Endothelial cell of umbilical vein (primary cell): ENCODE measurements around the gene OR14A16. TPM values are rescaled to one million over a fixed set of nuclear protein-coding genes. Genes with fewer than 3 reads are reported as not detected.

Experiments
- BruUV-seq: library from RNA; stranded (reverse); fragments of 400-500 nt; replicated peaks from 2 replicates; lab custom pipeline; 2021; lab: Mats Ljungman, UMichigan
- CTCF ChIA-PET: fragments of 300-600, 350-600 bp; sonication (Branson Sonifier 250); formaldehyde crosslinking; loops from one replicate; lab custom pipeline; 2021; ENCODE audit warnings: antibody characterized with exemption, inconsistent platforms; lab: Charles Lee
- POLR2A ChIA-PET: fragments of 300-600, 350-600 bp; sonication (Branson Sonifier 250); formaldehyde crosslinking; loops from one replicate; lab custom pipeline; 2021; ENCODE audit warnings: antibody characterized with exemption, inconsistent platforms; lab: Charles Lee
- DNase-seq: peaks from one replicate; pipeline ENCODE4 v3.0.0-alpha.2; 2011; ENCODE audit warnings: low read depth, low spot score
- FAIRE-seq: peaks from 2 replicates; lab custom pipeline; 2011; peaks lifted over from hg19 to GRCh38; lab: Jason Lieb, UNC
- H2AFZ ChIP-seq: 2 replicates; pipeline ENCODE4 v1.6.0; 2012; ENCODE audit warnings: low read depth, low read length, control low read depth, inconsistent platforms
- H3K27ac ChIP-seq: 2 replicates; pipeline ENCODE4 v1.5.1; 2011; ENCODE audit warnings: low read depth, mild to moderate bottlenecking, control low read depth, low read length, moderate library complexity; ENCODE audit not compliant: insufficient read depth
- H3K27me3 ChIP-seq, 2 experiments: 2 replicates each; pipeline versions ENCODE4 v1.6.0 to v1.6.1; 2011; ENCODE audit warnings: low read length in 2 of 2, mixed read lengths in 1 of 2; ENCODE audit not compliant: control insufficient read depth in 2 of 2, insufficient read depth in 2 of 2
- H3K36me3 ChIP-seq, 2 experiments: 2 replicates in 1 of 2; 3 replicates in 1 of 2; pipeline ENCODE4 v1.5.1; 2011; ENCODE audit warnings: low read length in 2 of 2, mild to moderate bottlenecking in 1 of 2, moderate library complexity in 1 of 2; ENCODE audit not compliant: control insufficient read depth in 2 of 2, insufficient read depth in 2 of 2; ENCODE audit errors: extremely low read depth in 1 of 2
- H3K4me1 ChIP-seq: 3 replicates; pipeline ENCODE4 v1.5.1; 2011; ENCODE audit warnings: mild to moderate bottlenecking, low read length; ENCODE audit not compliant: control insufficient read depth, insufficient read depth; ENCODE audit errors: extremely low read depth
- H3K4me2 ChIP-seq: 2 replicates; pipeline ENCODE4 v1.6.1; 2011; ENCODE audit warnings: low read length, control low read depth, mixed read lengths; ENCODE audit not compliant: insufficient read depth
- H3K4me3 ChIP-seq, 3 experiments: fragments of 200-600 bp in 1 of 3; sonication (generic), shearing (Covaris generic) in 1 of 3; replicated peaks in 1 of 3; 2 replicates each; pipeline ENCODE4 v1.5.1; 2011 to 2016; ENCODE audit warnings: control low read depth in 3 of 3, low read length in 3 of 3, mild to moderate bottlenecking in 2 of 3, inconsistent platforms in 1 of 3, low read depth in 1 of 3, moderate library complexity in 1 of 3; ENCODE audit not compliant: insufficient read depth in 1 of 3
- H3K79me2 ChIP-seq: 2 replicates; pipeline ENCODE4 v1.6.0; 2012; ENCODE audit warnings: low read length, inconsistent platforms; ENCODE audit not compliant: control insufficient read depth, insufficient read depth
- H3K9ac ChIP-seq: replicated peaks from 2 replicates; pipeline ENCODE3; 2011; ENCODE audit warnings: low read length, control low read depth; ENCODE audit not compliant: insufficient read depth; ENCODE audit errors: extremely low read depth
- H3K9me1 ChIP-seq: replicated peaks from 3 replicates; pipeline ENCODE4 v1.6.0; 2011; ENCODE audit warnings: mild to moderate bottlenecking, low read length; ENCODE audit not compliant: control insufficient read depth, insufficient read depth; ENCODE audit errors: extremely low read depth
- H3K9me3 ChIP-seq: replicated peaks from 2 replicates; pipeline ENCODE4 v1.5.1; 2012; ENCODE audit warnings: low read length, inconsistent platforms; ENCODE audit not compliant: control insufficient read depth, insufficient read depth
- H4K20me1 ChIP-seq: replicated peaks from 2 replicates; pipeline ENCODE3; 2011; ENCODE audit warnings: mild to moderate bottlenecking, low read length; ENCODE audit not compliant: control insufficient read depth, insufficient read depth; ENCODE audit errors: extremely low read depth
- CTCF ChIP-seq, 2 donors: IDR thresholded peaks; 1 replicate in 1 of 2; 2 replicates in 1 of 2; pipeline ENCODE4 v1.5.1; 2011; ENCODE audit warnings: low read length in 2 of 2, mild to moderate bottlenecking in 2 of 2, moderate library complexity in 2 of 2, control low read depth in 1 of 2, inconsistent platforms in 1 of 2, low read depth in 1 of 2; ENCODE audit not compliant: insufficient read depth in 1 of 2; ENCODE audit errors: extremely low read depth in 1 of 2
- EZH2 ChIP-seq: IDR thresholded peaks from 2 replicates; pipeline ENCODE4 v1.6.1; 2012; ENCODE audit warnings: borderline replicate concordance, low read depth, mild to moderate bottlenecking, moderate library complexity, low read length, inconsistent platforms; ENCODE audit not compliant: severe bottlenecking
- FOS ChIP-seq: IDR thresholded peaks from 2 replicates; pipeline ENCODE4 v1.6.1; 2011; ENCODE audit warnings: mild to moderate bottlenecking, low read length, moderate library complexity, borderline replicate concordance; ENCODE audit not compliant: insufficient read depth
- GATA2 ChIP-seq: IDR thresholded peaks from 2 replicates; pipeline ENCODE4 v1.7.0; 2011; ENCODE audit warnings: low read depth, mild to moderate bottlenecking, moderate library complexity, mixed read lengths, low read length; ENCODE audit not compliant: insufficient read length, insufficient read depth
- JUN ChIP-seq: IDR thresholded peaks from 2 replicates; pipeline ENCODE4 v1.6.1; 2011; ENCODE audit warnings: borderline replicate concordance, low read depth; ENCODE audit not compliant: insufficient read length, insufficient read depth
- MAX ChIP-seq: IDR thresholded peaks from 2 replicates; pipeline ENCODE4 v1.6.1; 2011; ENCODE audit not compliant: insufficient read depth, insufficient read length
- MYC ChIP-seq: IDR thresholded peaks from one replicate; pipeline ENCODE4 v1.6.1; 2011; ENCODE audit warnings: mild to moderate bottlenecking, low read depth, low read length
- POLR2A ChIP-seq: IDR thresholded peaks from 2 replicates; pipeline ENCODE4 v1.6.1; 2012; ENCODE audit warnings: low read depth, mild to moderate bottlenecking, control low read depth, low read length
- POLR2AphosphoS5 ChIP-seq: IDR thresholded peaks from 2 replicates; pipeline ENCODE4 v1.6.1; 2012; ENCODE audit warnings: low read depth, mild to moderate bottlenecking, control low read depth, low read length, moderate library complexity; ENCODE audit not compliant: insufficient read depth
- dilution Hi-C: fragments of 300-500 bp; cut with MboI; formaldehyde crosslinking; loops from one replicate; pipeline ENCODE4 v1.15.0; 2019; ENCODE audit warnings: low sequenced_read_pairs; ENCODE audit not compliant: extremely low pct_ligation_motif_present
- intact Hi-C: fragments of 100-400 bp; cut with micrococcal nuclease; formaldehyde crosslinking; loops from one replicate; pipeline ENCODE4 v1.10.0; 2022
- polyA plus RNA-seq, 4 experiments: library from polyadenylated mRNA; depleted of rRNA in 3 of 4; stranded (reverse) in 3 of 4; unstranded in 1 of 4; fragments of >200 nt; gene quantifications; 2 replicates each; pipeline versions ENCODE4 v1.2.1 to v1.2.3, GENCODE V29; 2011 to 2012; ENCODE audit warnings: missing spikeins in 1 of 4
- total RNA-seq: library from RNA; stranded (reverse); gene quantifications from 2 replicates; pipeline ENCODE4 v1.2.3, GENCODE V29; 2021

OR14A16 gene
- total and polyA plus RNA-seq, 2 donors (not counting 3 experiments of a cell fraction or from before 2014, with no cell fraction given) = not detected

- TF ChIP-seq MYC (no peak), CTCF (IDR thresholded peaks at IDR 0.05; ENCODE audit: extremely low read depth in 1 of 2, insufficient read depth in 1 of 2, low read depth in 1 of 2, low read length in 2 of 2) (no peak), POLR2A (no peak), POLR2AphosphoS5 (no peak), JUN (no peak), FOS (no peak), EZH2 (no peak), MAX (no peak), GATA2 (no peak)
- peaks cover 4% of the 10 kb centered on the region for H3K9me3 ChIP-seq
- H3K4me2 ChIP-seq = no peak overlapping the region
- H3K4me3 ChIP-seq = no peak overlapping the region
- no peak overlapping the region for H3K27ac ChIP-seq
- ChIA-PET POLR2A (no interaction called here), CTCF (no interaction called here)
- H2AFZ ChIP-seq = no peak overlapping the region
- BruUV-seq = no TSS peak
- no peaks in the 10 kb centered on the region for H3K36me3 ChIP-seq
- DNase-seq = no peak
- FAIRE-seq = no peak
- no peaks in the 10 kb centered on the region for H3K79me2 ChIP-seq
- dilution Hi-C loops = no loop called here
- H3K4me1 ChIP-seq = no peaks in the 10 kb centered on the region
- intact Hi-C loops = no loop called here
- no peaks in the 10 kb centered on the region for H4K20me1 ChIP-seq
- H3K27me3 ChIP-seq = no peaks in the 10 kb centered on the region
- H3K9ac ChIP-seq = no peak overlapping the region
- H3K9me1 ChIP-seq = no peaks in the 10 kb centered on the region
Observed at GRCh38 chr1:247797518-247797917, 26.4 kb downstream of the OR14A16 start.
